ENCODE measurements around the gene TMEM237.

The TMEM237 gene

GRCh38 chr2:201639205-201639604, 4.1 kb downstream of the TMEM237 start:
- no peak for DNase-seq

DNA sequence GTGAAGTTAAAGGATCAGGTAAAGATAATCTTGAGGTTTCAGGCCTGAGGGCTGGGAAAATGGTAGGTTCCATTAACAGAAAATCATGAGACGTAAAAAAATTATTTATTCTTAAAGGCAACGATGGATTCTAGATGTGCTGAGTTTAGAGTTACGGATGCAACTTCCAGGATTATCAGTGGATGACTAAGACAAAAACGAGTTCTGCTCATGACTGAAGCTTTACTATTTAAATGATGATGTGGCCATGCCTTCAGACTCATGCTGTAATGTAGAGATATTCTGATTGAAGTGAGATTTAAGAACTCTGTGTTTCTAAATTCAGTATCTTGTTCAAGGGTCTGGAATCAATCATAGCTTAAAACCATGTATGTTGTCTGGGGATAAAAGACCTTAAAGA, 5.0 kb downstream of the TMEM237 start:
- no peak for DNase-seq

DNA sequence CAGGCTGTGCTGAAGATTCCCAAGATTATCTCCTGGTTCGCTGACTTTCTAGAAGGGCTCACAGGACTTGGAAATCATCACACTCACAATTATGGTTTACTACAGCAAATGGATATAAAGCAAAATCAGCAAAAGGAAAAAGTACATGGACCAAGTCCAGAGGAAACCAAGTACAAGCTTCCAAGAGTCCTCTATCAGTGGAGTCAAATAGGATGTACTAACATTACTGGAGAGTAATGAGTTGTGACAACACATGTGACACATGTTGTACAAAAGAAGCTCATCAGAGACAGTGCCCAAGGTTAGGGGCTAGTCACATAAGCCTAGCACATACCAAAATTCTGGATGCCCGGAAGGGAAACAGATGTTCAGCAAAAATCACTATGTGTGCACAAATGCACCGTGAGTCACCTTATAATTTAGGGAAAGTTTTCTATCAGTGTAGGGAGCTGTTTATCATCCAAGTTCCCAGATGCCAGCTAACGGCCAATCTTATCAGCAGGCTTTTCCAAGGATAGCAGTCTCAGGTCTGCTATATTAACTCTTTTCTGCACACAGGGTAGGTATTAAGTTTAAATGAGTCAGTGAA, 9.5 kb downstream of the TMEM237 start:
- no peak for DNase-seq

DNA sequence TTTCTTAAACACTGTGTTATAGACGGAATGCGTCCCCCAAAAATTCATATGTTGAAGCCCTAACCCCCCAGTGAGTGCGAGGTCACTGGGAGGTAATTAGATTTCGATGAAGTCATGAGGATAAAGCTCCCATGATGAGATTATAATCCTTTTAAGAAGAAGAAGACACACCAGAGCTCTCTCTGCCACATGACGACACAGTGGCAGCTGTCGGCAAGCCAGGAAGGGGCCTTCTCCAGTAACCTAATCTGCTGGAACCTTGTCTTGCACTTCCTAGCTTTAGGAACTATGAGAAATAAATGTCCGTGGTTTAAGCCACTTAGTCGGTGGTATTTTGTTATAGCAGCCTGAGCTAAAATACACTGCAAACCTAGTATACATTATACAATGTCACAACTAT, 12.3 kb downstream of the TMEM237 start:
- DNase-seq = no peak

GRCh38 chr2:201630577-201630976, 12.7 kb downstream of the TMEM237 start:
- no peak for DNase-seq

GRCh38 chr2:201628545-201628944, 14.8 kb downstream of the TMEM237 start:
- DNase-seq = no peak

DNA sequence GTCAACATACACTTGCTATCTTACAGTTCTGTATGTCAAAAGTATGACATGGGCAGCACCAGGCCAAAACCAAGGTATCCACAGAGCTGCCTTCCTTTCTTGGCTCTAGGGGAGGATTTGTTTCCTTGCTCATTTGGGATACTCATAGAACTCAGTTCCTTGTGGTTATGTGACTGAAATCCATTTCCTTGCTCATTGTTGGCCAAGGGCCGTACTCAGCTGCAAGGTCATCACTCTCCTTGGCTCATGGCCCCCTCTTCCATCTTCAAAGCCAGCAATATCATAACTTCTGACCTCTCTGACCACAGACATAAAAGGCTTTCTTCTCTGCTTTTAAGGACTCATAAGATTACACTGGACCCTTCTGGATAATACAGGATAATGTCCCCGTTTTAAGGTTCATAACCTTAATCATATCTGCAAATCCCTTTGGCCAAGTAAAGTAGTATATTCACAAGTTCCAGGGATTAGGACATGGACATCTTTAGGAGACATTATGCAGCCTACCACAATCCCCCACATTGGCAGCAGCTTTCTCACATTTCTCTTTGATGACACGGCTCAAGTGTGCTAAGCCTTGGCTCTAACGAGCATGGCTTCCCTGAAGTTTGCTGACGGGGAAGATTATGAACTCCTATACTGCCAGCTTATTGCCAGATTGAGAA, 20.9 kb downstream of the TMEM237 start:
- no peak for DNase-seq

GRCh38 chr2:201621293-201621999, 21.9 kb downstream of the TMEM237 start:
- DNase-seq = no peak

- peak; percentile 5 for DNase-seq
Measured at GRCh38 chr2:201618744-201619662, 24.3 kb downstream of the TMEM237 start.

- no peak for DNase-seq
Measured at GRCh38 chr2:201608021-201608420, 35.3 kb downstream of the TMEM237 start.

DNA sequence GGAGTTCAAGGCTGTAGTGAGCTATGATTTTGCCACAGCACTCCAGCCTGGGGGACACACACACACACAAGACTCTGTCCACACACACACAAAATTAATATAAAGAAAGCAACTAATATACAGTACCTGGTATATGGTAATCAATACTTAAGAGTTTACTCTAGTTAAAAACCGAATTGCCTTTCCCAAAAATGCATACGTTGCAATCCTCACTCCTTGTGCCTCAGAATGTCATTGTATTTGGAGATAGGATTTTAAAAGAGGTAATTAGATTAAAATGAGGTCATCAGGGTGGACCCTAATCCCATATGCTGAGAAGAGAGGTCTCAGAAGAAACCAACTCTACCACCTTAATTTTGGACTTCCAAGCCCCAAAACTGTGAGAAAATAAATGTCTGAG, 35.7 kb downstream of the TMEM237 start:
- DNase-seq = no peak

GRCh38 chr2:201600906-201601305, 42.4 kb downstream of the TMEM237 start:
- no peak for DNase-seq

GRCh38 chr2:201597397-201597796, 45.9 kb downstream of the TMEM237 start:
- DNase-seq = no peak

GRCh38 chr2:201580486-201580885, 62.8 kb downstream of the TMEM237 start:
- DNase-seq = no peak

- DNase-seq = no peak
Measured at GRCh38 chr2:201579536-201579935, 63.8 kb downstream of the TMEM237 start.

GRCh38 chr2:201575971-201576370, 67.3 kb downstream of the TMEM237 start:
- DNase-seq = no peak

GRCh38 chr2:201574766-201575165, 68.5 kb downstream of the TMEM237 start:
- no peak for DNase-seq

DNA sequence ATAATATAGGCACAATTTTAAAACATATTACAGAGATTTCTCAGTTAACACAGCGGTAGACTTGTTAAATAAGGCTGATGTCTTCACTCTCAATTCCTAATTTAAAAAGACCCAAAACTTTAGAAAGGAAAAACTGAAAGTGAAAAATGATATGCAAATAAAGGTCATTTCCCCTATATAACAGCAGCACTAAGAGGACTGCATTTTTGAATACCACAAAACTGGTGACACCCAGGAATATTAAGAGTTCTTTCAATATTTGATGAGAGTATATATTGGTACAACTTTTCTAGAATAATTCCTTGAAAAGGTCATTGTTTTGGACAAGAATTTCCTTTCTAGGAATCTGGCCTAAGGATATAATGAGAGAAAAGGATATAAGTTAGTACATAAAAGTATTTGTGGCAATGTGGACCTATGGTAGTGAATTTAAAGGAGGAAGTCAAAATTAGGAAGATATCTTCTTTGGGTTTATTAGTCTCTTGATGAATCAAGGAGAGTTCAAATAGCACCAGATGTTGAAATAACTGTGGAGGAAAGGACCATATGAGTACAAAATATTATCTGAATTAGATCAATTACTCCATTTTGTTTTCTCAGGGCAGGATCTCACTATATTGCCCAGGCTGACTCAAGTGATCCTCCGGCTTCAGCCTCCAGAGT, 70.3 kb downstream of the TMEM237 start:
- no peak for DNase-seq

Measured in kidney glomerular epithelial cell (primary cell).